ENCODE measurements around the gene PEPD.

Gene PEPD

GRCh38 chr19:33472691-33473652, 48.6 kb downstream of the PEPD start:
- DNase-seq (ENCODE audit: insufficient read length, low spot score) (peak; percentile 99), FAIRE-seq (peak; percentile 79)
- TF ChIP-seq POLR2A (IDR thresholded peaks at IDR 0.05; ENCODE audit: low read depth, low read length): no peak

- no peak for FAIRE-seq
- TF ChIP-seq POLR2A (IDR thresholded peaks at IDR 0.05; ENCODE audit: low read depth, low read length): no peak
- no peak for DNase-seq (ENCODE audit: insufficient read length, low spot score)
These were observed 49.4 kb downstream of the PEPD start for GRCh38 chr19:33472226-33472625.

- DNase-seq (ENCODE audit: insufficient read length, low spot score): no peak
- TF ChIP-seq POLR2A (IDR thresholded peaks at IDR 0.05; ENCODE audit: low read depth, low read length): no peak
- no peak for FAIRE-seq
These were observed 50.2 kb downstream of the PEPD start for GRCh38 chr19:33471111-33471996.

- TF ChIP-seq POLR2A (IDR thresholded peaks at IDR 0.05; ENCODE audit: low read depth, low read length): no peak
- no peak for FAIRE-seq
- DNase-seq (ENCODE audit: insufficient read length, low spot score): no peak
These were observed 50.9 kb downstream of the PEPD start for GRCh38 chr19:33470686-33471085.

- TF ChIP-seq POLR2A (IDR thresholded peaks at IDR 0.05; ENCODE audit: low read depth, low read length): no peak
- DNase-seq (ENCODE audit: insufficient read length, low spot score): no peak
- no peak for FAIRE-seq
These were observed 51.6 kb downstream of the PEPD start for GRCh38 chr19:33470040-33470330.

- no peak for FAIRE-seq
These were observed 52.2 kb downstream of the PEPD start for GRCh38 chr19:33469171-33470039.

GRCh38 chr19:33468361-33469170, 53.0 kb downstream of the PEPD start:
- DNase-seq (ENCODE audit: insufficient read length, low spot score) (peak; percentile 56), FAIRE-seq (no peak)
- TF ChIP-seq POLR2A (IDR thresholded peaks at IDR 0.05; ENCODE audit: low read depth, low read length): no peak

More at GRCh38 chr19:33469171-33470039, 52.2 kb downstream of the PEPD start:
- no peak for DNase-seq (ENCODE audit: insufficient read length, low spot score)
- TF ChIP-seq POLR2A (IDR thresholded peaks at IDR 0.05; ENCODE audit: low read depth, low read length): no peak

- no peak for TF ChIP-seq POLR2A (IDR thresholded peaks at IDR 0.05; ENCODE audit: low read depth, low read length)
- no peak for FAIRE-seq
- DNase-seq (ENCODE audit: insufficient read length, low spot score): no peak
These were observed 53.7 kb downstream of the PEPD start for GRCh38 chr19:33467851-33468250.

GRCh38 chr19:33465834-33466233, 55.8 kb downstream of the PEPD start:
- TF ChIP-seq POLR2A (IDR thresholded peaks at IDR 0.05; ENCODE audit: low read depth, low read length): no peak
- FAIRE-seq (no peak), DNase-seq (ENCODE audit: insufficient read length, low spot score) (no peak)

GRCh38 chr19:33465371-33465770, 56.2 kb downstream of the PEPD start:
- FAIRE-seq (no peak), DNase-seq (ENCODE audit: insufficient read length, low spot score) (no peak)
- TF ChIP-seq POLR2A (IDR thresholded peaks at IDR 0.05; ENCODE audit: low read depth, low read length): no peak

GRCh38 chr19:33464733-33465115, 56.9 kb downstream of the PEPD start:
- DNase-seq (ENCODE audit: insufficient read length, low spot score): no peak
- FAIRE-seq: no peak
- TF ChIP-seq POLR2A (IDR thresholded peaks at IDR 0.05; ENCODE audit: low read depth, low read length): no peak

GRCh38 chr19:33464010-33464732, 57.4 kb downstream of the PEPD start:
- DNase-seq (ENCODE audit: insufficient read length, low spot score): no peak
- no peak for TF ChIP-seq POLR2A (IDR thresholded peaks at IDR 0.05; ENCODE audit: low read depth, low read length)
- FAIRE-seq: no peak
